CD4-positive, alpha-beta T cell treated with Interferon alpha-2 for 1 hour (primary cell): ENCODE results near the gene TTC6.

ENCODE experiments used
- DNase-seq, 2 donors: peaks; one replicate each; pipeline ENCODE4 v3.0.0-alpha.2; 2020 to 2022

TTC6 gene

GRCh38 chr14:37637341-37637740 is 41.9 kb downstream of the TTC6 start:
- DNase-seq: no peak

- DNase-seq: no peak
Measured at GRCh38 chr14:37638599-37638998, 43.2 kb downstream of the TTC6 start.

- DNase-seq: no peak
Measured at GRCh38 chr14:37641117-37641516, 45.7 kb downstream of the TTC6 start.

DNA sequence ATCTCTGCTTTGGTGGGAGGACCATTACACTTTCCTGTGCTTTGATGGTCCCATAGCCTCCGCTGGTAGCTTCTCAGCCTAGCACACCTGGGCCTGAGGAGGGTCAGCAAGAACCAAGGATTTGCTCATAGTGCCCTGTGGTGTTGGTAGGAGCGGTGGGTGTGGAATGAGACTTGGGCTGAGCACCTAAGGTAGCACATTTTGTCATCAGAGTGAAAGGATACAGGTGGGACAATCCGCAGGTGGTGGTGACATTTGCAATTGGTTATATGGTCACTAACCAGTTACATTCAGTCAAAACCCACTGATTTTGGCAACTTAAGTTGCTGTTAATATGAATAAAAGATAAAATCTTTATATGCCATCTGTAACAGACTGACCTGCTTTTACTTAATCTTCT is 46.7 kb downstream of the TTC6 start:
- no peak for DNase-seq

- no peak for DNase-seq
Measured at GRCh38 chr14:37643701-37644100, 48.3 kb downstream of the TTC6 start.
